ENCODE measurements around the gene IGFL2. TPM values are rescaled to one million over a fixed set of nuclear protein-coding genes. Genes with fewer than 3 reads are reported as not detected.

IGFL2 gene
- total and polyA plus RNA-seq, 12 donors: 0.44 TPM; not detected in 11

- DNase-seq (no peak), ATAC-seq (no peak)
- intact Hi-C loops (cut with DNase I): no loop called here
- no peak overlapping the region for H3K4me3 ChIP-seq
- no peak for TF ChIP-seq CTCF (IDR thresholded peaks at IDR 0.05)
- H3K9me3 ChIP-seq: no peaks in the 10 kb centered on the region
- H3K27ac ChIP-seq: no peak overlapping the region
- WGBS, 2 donors: 65 to 67% methylated on average over 1 of the region's 1 CpG
- H3K27me3 ChIP-seq: peaks cover 0 to 5% (median 0%) of the 10 kb centered on the region in 7 donors
- H3K4me1 ChIP-seq: no peaks in the 10 kb centered on the region
- no peaks in the 10 kb centered on the region for H3K36me3 ChIP-seq
Observed at GRCh38 chr19:46141421-46141820, 6.6 kb upstream of the IGFL2 start.

DNA sequence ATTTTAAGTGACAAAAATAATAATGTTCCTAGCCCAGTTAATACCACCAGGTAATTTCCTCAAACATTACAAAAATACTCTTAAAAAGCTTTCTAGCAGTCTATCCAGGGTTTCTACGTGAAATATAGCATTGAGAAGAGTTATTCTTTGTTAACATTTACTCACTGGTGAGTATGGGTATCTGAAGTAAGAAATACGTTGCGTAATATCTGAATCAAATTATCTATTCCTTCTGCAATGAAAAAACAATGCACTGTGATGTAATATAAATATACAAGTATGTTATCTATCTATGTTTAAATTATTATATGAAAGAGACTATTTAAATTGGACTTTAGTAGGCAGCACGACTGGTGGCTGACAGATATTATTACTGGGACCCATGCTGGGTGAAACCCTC is 5.7 kb upstream of the IGFL2 start:
- no peaks in the 10 kb centered on the region for H3K9me3 ChIP-seq
- DNase-seq (no peak), ATAC-seq (no peak)
- peaks cover 0 to 9% (median 0%) of the 10 kb centered on the region in 7 donors for H3K27me3 ChIP-seq
- H3K36me3 ChIP-seq: no peaks in the 10 kb centered on the region
- intact Hi-C loops (cut with DNase I): no loop called here
- H3K27ac ChIP-seq: no peak overlapping the region
- WGBS, 2 donors: 80% methylated on average over 4 of the region's 4 CpGs
- no peaks in the 10 kb centered on the region for H3K4me1 ChIP-seq
- no peak overlapping the region for H3K4me3 ChIP-seq
- TF ChIP-seq CTCF (IDR thresholded peaks at IDR 0.05): no peak

DNA sequence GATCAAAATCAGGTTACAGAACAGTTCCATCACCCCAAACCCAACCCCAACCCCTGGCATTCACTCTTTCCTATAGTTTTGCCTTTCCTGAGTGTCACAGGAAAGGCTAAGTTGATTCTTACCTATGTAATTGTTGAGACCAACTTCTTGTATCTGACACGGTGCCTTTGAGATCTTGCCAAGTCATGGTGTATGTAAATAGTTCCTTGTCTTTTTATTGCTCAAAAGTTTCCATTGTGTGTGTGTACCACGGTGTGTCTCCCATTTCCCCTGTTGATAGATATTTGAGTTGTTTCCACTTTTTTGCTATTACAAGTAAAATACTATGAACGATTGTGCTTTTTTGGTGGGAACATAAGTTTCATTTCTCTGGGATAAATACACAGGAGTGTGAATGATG is 3.3 kb upstream of the IGFL2 start:
- no peak for DNase-seq
- intact Hi-C loops (cut with DNase I): no loop called here
- WGBS, 2 donors: 47 to 50% methylated on average over 3 of the region's 3 CpGs
- peaks cover 0 to 15% (median 0%) of the 10 kb centered on the region in 7 donors for H3K27me3 ChIP-seq
- H3K36me3 ChIP-seq: no peaks in the 10 kb centered on the region
- H3K4me3 ChIP-seq: no peak overlapping the region
- ATAC-seq: no peak
- no peak overlapping the region for H3K27ac ChIP-seq
- no peaks in the 10 kb centered on the region for H3K4me1 ChIP-seq
- no peaks in the 10 kb centered on the region for H3K9me3 ChIP-seq
- TF ChIP-seq CTCF (IDR thresholded peaks at IDR 0.05): no peak

- no peaks in the 10 kb centered on the region for H3K9me3 ChIP-seq
- intact Hi-C loops (cut with DNase I): no loop called here
- no peak for DNase-seq
- no peaks in the 10 kb centered on the region for H3K4me1 ChIP-seq
- TF ChIP-seq CTCF (IDR thresholded peaks at IDR 0.05): no peak
- 71 to 72% methylated on average over 8 of the region's 8 CpGs for WGBS, 2 donors
- H3K4me3 ChIP-seq: no peak overlapping the region
- H3K36me3 ChIP-seq: no peaks in the 10 kb centered on the region
- H3K27ac ChIP-seq: no peak overlapping the region
- ATAC-seq: no peak
- peaks cover 0 to 35% (median 6%) of the 10 kb centered on the region in 7 donors for H3K27me3 ChIP-seq
Observed at GRCh38 chr19:46147166-46147740, 785 bp upstream of the IGFL2 start.
